GM19372 (cell line): ENCODE measurements around the gene ANAPC13.

Experiments
- ATAC-seq: cut with Tn5 transposase; IDR thresholded peaks from one replicate; pipeline ENCODE4 v1.9.1; 2021; ENCODE audit warnings: mild to moderate bottlenecking, low read depth, moderate library complexity; ENCODE audit not compliant: unreplicated experiment

ANAPC13 gene

DNA sequence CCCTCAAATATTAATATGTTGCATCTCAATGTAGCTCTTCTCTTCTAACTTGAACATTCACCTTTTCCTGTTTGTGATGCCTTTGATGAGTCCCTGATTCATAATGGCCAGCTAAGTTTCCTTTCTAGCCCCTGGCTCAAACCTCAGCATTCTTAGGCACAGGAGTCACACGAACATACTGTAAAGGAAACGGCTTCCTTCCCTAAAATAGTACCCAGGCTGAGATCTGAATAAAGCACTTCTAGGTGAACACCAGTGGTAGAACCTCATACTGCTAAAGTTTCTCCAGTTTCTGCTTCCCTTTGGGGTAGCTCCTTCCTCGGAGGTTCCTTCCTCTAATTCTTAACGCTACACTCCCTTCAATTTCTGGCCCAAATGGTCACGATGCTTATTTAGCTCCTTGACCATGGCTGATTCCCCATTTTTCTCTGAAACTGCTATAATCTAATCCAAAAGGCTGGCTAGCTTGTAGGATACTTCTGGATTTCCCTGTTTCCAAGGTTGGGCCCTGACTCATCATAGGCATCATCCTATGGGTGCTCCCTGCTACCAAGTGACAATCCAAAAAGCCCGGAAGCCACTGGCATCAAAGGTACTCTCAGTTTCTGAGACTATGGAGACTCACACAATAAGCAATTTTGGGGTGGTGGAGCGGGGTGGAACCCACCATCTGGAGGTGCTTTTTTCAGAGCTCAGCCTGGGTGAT, 2.4 kb downstream of the ANAPC13 start:
- ATAC-seq: no peak

DNA sequence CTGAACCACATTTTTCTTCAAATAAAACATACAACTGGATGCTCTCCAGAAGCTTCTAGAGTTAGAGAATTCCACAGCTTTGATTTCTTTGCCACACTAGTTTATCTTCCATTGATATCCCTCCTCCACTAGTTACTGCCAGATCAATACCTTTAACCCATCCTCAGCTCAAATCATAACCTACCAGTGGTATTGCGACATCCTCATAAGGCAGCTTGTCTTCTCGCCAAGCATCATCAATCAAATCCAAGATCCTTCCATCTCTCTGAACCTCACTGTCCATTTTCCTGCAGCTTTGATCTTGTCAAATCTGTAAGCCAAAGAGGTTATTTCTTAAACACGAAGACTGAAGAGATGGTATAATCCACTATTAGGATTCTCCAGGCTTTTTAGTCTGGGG, 3.2 kb downstream of the ANAPC13 start:
- no peak for ATAC-seq

DNA sequence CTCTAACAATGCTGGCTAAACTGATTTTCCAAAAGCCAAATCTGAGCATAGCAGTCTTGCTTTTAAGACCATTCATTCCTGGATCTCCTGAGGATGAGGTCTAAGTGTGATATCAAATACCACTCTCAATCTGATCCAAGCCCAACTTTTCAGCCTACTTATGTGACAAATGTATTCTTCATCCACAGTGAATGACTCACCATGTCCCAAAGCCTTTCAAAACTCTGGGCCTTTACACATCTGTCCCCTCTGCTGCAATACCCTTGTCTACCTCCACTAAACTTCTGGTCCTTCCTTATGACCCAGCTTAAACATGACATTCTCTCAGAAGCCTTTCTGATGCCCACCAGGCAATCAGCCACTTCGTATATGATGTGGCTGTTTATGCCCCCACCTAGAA, 4.6 kb downstream of the ANAPC13 start:
- no peak for ATAC-seq

DNA sequence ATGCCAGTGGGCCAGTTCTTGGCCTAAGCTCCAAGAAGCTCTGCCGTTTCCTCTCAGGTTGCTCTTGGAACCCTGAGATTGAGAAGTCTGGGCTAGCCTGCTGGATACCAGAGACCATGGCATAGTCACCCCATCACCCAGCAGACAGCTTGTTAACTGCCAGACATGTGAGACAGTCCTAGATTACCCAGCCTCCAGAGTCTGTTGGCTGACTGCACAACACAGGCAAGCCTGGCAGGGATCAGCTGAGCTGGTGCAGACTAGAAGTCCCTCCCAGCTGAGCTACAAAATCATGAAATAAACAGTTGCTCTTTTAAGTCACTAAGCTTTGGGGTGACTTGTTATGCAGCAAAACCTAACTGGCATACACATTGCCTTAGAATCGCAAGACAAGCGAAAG, 5.2 kb downstream of the ANAPC13 start:
- no peak for ATAC-seq

DNA sequence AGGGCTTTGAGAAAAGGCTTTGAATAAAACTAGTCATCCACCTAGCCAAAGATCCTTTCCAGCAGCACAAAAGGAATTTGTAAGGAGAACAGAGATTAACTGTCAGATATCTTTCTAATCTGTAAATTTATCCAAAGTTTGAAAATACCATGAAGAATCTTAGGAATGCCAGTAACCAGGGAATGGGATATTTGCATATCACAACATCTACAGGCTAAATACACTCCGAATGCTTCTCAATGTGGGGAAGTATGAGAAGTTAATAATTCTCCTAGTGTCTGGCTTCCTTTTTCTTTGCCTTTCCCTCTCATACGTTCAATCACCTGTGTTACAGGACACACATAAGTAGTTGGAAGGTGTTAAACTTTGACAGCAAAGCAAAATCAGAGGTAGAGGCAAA, 7.8 kb downstream of the ANAPC13 start:
- no peak for ATAC-seq

DNA sequence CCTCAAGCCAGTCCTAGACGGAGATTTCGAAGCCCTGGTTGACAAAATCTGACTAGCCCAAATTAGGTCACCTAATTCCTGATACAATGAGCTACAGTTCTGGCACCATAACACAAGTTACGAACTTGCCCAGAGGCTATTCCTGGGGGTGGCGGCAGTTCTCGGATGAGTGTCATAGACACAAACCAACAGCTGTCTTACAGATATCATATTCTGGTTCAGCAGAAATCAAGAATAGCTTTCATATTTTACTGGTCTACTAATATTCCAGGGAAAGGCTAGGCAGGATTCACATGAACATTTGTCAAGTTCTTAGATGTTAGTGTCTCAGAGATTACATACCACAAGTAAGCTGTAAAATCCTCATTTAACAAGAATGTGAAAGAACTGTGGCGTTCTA, 8.8 kb downstream of the ANAPC13 start:
- ATAC-seq: no peak

DNA sequence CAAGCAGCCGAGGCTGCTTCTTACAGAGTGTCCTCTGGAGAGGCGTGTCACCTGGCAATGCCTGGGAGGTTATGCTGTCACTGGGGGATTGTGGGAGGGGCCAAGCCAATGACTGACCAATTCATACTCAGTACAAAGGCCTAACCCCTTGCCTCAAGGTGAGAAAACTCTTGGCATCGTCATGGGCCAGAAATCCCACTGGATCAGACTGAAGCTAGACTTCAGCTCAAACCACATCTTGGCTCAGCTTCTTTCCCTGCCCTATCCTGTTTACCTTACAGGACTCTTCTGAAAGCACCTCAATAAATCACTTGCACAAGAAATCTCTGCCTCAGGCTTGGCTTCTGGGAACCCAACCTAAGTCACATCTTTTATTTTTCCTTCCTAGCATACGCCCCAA, 9.5 kb downstream of the ANAPC13 start:
- no peak for ATAC-seq

DNA sequence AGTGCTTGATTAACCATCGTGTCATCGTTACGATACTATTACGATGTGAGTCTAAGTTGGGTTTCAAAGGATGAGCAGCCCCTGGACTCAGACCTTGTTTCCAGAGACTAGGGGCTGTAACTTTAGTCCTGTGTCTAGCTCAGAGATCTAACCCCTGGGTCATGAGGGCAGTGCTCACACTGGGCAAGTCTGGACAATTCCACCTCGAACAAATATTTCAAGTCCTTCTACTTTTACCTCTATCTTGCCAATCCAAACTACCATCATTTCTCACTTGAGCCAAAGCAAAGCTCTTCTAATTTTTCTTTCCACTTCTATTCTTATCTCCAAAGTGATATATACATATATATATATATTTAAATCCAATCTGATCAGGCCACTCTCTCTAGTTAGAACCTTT, 10.8 kb downstream of the ANAPC13 start:
- no peak for ATAC-seq

DNA sequence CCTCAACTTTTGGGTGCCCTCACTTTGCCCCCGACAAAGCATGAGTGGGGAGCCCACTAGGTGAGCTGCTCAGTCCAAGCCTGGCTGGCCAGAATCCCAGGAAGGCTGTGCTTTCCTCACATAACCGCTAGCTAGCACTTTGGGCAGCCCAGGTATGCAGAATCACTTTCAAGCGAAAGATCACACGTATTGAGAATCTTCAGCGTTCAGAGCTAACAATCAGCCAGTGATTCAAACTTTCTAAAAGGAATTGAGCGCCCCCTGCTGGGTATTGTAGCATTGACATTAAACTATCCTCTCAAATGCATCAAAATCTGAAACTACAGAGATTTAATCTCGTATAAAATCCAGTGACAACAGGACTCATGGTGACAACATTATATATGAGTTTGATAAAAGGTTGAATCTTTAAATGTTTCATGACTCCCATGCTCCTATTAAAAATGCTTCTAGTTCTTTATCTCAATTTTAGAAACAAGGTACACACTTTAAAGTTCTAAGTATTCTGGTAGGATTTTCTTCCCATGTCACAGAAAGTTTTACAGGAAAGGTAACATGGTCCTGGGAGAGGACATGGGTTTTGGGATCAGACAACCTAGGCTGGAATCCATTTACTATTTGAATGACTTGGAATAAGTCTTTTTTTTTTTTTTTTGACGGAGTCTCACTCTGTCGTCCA, 11.8 kb downstream of the ANAPC13 start:
- ATAC-seq: no peak

DNA sequence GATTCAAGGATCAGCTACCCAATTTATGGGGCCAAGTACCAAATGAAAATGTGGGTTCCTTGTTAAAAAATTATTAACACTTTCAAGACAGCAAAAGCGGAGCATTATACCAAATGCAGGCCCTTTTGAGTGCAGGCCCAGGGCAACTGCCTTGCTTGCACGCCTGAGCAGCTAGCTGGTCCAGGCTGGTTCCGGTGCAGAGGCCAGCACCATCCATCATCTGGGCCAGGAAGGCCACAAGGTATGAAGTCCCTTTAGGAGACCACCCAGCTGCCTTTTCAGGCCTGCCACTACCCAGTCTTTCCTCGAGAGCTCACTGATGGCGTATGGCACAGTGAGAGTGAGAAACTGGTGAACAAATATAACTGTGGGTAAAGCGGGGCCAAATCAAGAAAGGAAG, 13.0 kb downstream of the ANAPC13 start:
- no peak for ATAC-seq

DNA sequence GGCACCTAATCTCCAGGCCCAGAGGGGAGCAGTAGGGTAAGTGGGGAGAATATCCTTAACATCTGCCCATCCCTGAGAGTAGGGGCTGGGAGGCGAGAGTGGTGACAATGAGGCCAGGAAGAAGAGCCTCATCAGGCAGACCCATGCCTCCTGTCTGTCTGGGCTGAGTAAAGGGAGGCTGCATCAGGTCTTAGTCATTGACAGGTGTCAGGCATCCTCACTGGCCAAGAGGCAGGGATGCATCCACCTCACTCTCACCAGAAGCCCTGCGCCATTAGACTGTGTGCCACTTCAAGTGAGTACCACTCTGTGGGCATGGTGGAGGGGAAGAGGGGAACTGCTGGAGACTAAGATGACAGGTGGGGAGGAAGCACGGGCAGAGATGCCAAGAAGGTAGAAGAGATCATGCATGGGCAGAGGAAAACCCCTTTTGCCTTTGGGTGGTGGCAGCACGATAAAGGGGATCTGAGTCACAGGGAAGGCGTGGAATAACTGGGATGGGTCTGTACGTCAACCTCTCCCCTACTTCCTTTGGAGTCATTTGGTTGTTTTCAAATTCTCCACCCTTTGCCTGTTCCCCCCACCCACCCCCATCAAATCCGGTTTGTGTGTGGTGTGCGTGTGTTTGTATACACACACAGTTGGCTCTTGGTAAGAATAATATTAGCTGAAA, 14.1 kb downstream of the ANAPC13 start:
- no peak for ATAC-seq

DNA sequence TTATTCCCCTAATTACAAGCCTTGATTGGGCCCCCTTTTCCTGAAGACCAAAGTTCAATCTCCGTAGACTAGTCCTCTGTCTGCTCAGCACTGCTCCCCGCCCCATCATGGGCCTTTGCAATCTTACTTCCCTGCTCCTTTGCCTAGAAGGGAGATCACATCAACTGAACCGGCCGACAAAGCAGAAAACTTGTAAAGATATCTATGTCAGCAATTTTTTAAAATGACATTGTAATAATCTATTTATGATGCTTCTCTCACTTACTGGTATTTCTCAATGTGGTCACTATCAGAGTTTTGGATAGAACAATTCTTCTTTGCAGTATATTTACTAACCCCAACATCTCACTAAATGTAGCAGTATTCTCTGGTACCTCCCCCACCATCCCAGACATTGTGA, 17.3 kb downstream of the ANAPC13 start:
- ATAC-seq: no peak

DNA sequence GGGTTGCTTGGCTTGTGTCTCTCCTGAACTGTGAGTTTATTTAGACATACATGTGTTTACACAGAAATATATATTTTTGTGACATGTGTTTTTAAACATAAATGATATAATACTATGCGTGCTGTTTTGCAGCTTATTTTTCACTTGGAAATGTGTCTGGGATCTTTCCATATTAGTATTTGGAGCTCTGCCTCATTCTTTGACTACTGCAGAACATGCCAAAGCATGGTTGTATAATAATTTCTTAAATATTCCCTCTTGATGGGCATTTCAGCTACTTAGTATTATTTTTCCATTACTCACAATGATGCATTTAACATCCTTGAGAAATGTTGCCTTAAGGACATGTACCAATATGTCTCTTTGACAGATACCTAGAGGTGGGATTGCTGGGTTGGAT, 19.5 kb downstream of the ANAPC13 start:
- ATAC-seq: no peak

DNA sequence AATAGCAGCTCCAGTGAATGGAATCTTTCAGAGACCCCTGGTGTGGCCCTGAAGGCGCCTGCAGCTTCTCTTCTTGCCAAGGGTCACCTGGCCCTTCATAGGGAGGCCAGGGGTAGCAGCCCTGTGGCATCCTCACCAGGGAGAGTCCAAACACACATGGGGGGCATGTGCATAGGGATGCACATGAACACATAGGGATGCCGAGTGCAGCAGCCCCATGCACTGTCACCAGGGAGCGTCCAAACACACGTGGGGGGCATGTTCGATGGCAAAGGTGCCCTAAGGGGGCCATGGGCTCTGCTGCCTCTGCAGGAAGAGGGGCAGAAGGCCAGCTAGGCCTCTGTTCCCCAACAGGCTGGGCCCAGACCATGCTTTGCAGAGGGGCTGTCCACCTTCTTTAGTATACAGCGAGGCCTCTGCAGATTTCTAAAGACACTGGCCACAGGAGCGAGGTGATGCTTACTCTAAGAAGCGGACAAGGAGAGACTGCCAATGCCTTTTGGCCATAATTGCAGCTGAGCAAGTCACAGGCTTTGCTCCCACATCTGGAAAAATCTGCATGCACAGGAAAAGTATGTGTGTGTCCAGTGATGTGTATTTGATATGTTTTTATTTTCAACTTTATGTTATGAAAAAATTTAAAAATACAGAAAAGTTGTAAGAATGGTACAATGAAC, 21.0 kb downstream of the ANAPC13 start:
- no peak for ATAC-seq

DNA sequence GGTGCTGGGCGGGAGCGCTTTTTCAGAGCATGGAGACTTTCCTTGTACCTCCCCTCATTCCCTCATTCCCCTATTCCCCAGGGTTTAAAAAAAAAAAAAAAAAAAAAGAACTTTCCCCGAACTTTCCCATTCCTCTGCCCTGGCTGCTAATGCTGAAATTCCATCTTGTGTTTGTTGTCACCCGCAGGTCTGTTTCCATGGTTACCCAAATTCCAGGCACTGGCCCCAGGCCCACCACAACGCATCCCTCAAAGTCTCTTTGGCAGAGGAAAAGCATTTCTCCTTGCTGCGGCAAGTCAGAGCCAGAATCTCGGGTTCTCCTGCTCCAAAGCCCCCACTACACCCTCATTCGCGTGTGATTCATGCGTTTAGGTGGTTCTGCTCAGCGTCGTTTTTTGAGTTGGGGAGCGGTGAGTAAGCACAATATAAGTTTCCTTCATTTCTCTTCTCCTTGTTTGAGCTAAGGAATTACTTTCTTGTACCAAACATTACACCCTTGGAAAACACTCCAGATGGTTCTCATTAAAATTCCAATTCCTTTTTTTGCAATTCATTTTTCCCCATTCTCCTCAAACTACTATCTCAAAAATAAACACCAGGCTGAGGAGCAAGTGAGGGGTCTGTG, 21.6 kb downstream of the ANAPC13 start:
- no peak for ATAC-seq

DNA sequence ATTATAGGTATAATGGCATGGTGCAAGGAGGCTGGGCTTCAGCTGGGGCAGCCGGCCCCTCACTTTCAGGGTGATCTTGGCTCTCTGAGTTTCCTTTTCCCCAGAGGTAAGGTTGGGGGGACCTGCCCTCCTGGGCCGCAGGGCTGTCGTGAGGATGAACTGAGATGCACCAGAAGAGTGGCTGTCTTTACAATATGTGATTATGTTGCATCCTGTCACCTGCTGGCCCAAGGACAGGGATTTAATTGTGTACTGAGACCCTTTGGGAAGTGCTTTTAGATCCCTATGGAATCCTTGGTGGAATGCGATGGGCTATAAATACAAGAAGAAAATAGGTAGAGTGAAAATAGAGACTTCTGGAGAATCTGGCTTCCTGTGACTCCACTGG, 22.1 kb downstream of the ANAPC13 start:
- ATAC-seq: no peak

DNA sequence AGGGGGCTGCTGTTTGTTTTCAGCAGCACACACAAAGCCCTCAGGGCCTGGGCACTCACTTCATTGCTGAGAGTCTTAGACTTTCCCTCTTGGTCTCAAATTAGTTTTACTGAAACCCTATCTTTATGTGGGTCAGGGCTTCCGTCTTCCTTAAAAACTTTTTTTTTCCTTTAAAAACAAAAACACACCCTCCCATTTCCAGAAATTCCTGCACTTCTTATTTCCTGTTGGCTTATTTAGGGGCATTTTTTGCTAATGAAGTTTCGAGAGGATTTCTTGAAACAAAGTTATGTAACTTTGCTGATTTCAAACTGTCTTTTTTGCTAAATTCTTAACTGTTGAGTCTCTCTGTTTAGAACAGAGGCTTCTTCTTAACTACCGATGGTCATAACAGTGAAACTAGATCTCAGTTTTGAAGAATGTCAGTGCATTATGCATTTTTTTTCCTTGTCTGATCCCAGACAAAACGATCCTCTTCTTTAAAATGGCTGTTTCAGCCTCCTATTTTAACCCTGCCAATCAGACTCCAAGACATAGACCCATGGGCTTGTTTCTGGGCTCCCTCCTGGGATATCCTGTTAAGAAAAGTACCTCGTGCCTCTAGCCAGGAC, 23.3 kb downstream of the ANAPC13 start:
- no peak for ATAC-seq

DNA sequence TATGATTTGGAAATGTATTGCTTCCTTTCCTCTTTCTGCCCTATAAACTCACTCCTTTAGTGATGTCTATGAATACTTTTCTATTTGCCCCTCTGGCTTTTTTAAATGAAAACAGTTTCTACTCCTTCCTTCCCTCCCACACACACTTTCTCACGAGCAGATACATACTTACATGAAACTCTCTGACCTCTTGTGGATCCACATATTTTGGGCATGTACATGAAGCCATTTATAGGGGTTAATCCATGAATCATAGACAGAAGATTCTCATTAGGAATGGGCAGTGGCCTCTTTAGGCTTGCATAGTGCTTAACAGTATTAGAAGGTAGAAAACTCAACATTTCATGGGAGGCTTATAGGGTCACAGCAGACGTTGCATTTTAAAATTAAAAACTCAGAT, 24.8 kb downstream of the ANAPC13 start:
- ATAC-seq: no peak

DNA sequence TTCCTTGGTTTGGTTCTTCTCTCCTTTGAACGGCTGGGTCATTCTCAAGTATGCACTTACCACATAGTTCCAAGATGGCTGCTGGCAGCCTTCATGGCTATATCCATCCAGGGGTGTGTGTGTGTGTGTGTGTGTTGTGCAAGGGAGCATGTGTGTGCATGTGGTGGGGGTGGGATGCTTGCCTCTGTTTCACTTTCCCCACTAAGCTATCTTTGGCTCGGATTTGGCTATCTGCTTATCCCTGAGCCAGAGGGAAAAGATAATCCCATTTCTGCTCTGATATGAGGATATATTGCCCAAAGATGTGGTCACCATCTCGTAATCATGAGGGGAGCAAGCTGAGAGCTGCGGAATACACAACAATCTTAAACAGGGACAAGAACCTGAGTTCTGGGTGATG, 26.2 kb downstream of the ANAPC13 start:
- no peak for ATAC-seq

DNA sequence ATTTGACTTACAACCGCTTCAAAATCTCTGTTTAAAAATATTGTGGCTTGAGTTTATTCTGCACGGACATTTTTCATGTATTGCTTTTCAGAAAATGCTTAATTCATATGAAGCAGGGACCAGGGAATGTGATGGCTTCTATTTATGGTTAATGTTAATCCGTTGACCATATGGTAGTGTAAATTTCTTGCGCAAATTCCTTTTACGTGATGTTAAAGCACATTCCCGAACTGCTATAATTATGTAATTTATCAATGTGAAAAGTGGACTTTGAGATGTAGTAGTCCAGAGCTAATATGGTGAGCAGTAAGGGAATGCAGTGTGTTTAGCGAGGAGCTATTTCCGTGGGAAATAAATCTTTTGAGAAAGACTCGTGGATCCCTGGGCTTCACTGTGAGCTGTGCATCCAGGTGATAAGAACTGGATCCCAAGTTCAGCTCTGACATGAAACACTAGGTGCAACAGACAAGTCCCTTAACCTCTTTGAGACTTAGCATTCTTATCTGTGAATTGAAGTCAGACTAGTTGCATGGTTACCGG, 27.3 kb downstream of the ANAPC13 start:
- no peak for ATAC-seq
